A673 (cell line): Measurements from ENCODE around the gene RPL38.

ENCODE experiments used
- CTCF ChIP-seq: fragments of 300-800, 200-600 bp; sonication (generic); conservative IDR thresholded peaks from 2 replicates; pipeline ENCODE4 v1.5.1; 2017; ENCODE audit warnings: low read depth, mild to moderate bottlenecking, antibody characterized with exemption, low read length, moderate library complexity, mixed read lengths
- EZH2 ChIP-seq: fragments of 200-600 bp; sonication (generic); IDR thresholded peaks from 2 replicates; pipeline ENCODE4 v1.6.1; 2017; ENCODE audit warnings: borderline replicate concordance, low read depth, mild to moderate bottlenecking, mixed read lengths, antibody characterized with exemption, low read length; ENCODE audit not compliant: poor library complexity, severe bottlenecking

GRCh38 chr17:74259667-74260524, 56.4 kb downstream of the RPL38 start:
- no peak for TF ChIP-seq CTCF
- TF ChIP-seq EZH2: no peak
